ACHN (cell line): Measurements from ENCODE around the gene SLC24A4.

Source experiments
- DNase-seq: peaks from one replicate; pipeline ENCODE4 v3.0.0-alpha.2; 2015
- in situ Hi-C: cut with HindIII; loops from 2 replicates; pipeline ENCODE4 v1.10.0; 2017; ENCODE audit warnings: low sequenced_read_pairs, low pct_ligation_motif_present, low pct_unique_long_range_greater_than_20kb

The SLC24A4 gene

GRCh38 chr14:92461891-92462290, 138.9 kb downstream of the SLC24A4 start:
- in situ Hi-C loops, result no loop called here
- DNase-seq, result no peak

GRCh38 chr14:92462568-92462967, 139.6 kb downstream of the SLC24A4 start:
- no peak for DNase-seq
- in situ Hi-C loops, result no loop called here

GRCh38 chr14:92463141-92463540, 140.2 kb downstream of the SLC24A4 start:
- in situ Hi-C loops, result no loop called here
- no peak for DNase-seq

- in situ Hi-C loops, result no loop called here
- no peak for DNase-seq
Observed at GRCh38 chr14:92464156-92464555, 141.2 kb downstream of the SLC24A4 start.

- in situ Hi-C loops, result no loop called here
- no peak for DNase-seq
Observed at GRCh38 chr14:92464716-92465115, 141.8 kb downstream of the SLC24A4 start.

- no peak for DNase-seq
- in situ Hi-C loops, result no loop called here
Observed at GRCh38 chr14:92465353-92466055, 142.5 kb downstream of the SLC24A4 start.

- in situ Hi-C loops, result no loop called here
- DNase-seq, result no peak
Observed at GRCh38 chr14:92466059-92466458, 143.1 kb downstream of the SLC24A4 start.

- DNase-seq, result no peak
- in situ Hi-C loops, result no loop called here
Observed at GRCh38 chr14:92469515-92469914, 146.6 kb downstream of the SLC24A4 start.

- in situ Hi-C loops, result no loop called here
- no peak for DNase-seq
Observed at GRCh38 chr14:92470215-92470614, 147.2 kb downstream of the SLC24A4 start.

GRCh38 chr14:92470811-92471210, 147.8 kb downstream of the SLC24A4 start:
- no peak for DNase-seq
- in situ Hi-C loops, result no loop called here

- DNase-seq, result peak; percentile 82
- in situ Hi-C loops, result no loop called here
Observed at GRCh38 chr14:92471919-92472318, 149.0 kb downstream of the SLC24A4 start.

- DNase-seq, result no peak
- in situ Hi-C loops, result no loop called here
Observed at GRCh38 chr14:92472860-92473259, 149.9 kb downstream of the SLC24A4 start.

GRCh38 chr14:92473261-92473968, 150.4 kb downstream of the SLC24A4 start:
- DNase-seq, result no peak
- in situ Hi-C loops, result no loop called here

- no peak for DNase-seq
- in situ Hi-C loops, result no loop called here
Observed at GRCh38 chr14:92473969-92474535, 151.1 kb downstream of the SLC24A4 start.

GRCh38 chr14:92475037-92475436, 152.1 kb downstream of the SLC24A4 start:
- no peak for DNase-seq
- in situ Hi-C loops, result no loop called here

GRCh38 chr14:92475451-92476187, 152.7 kb downstream of the SLC24A4 start:
- DNase-seq, result no peak
- in situ Hi-C loops, result no loop called here

GRCh38 chr14:92480856-92481255, 157.9 kb downstream of the SLC24A4 start:
- in situ Hi-C loops, result no loop called here
- no peak for DNase-seq

GRCh38 chr14:92481386-92481785, 158.4 kb downstream of the SLC24A4 start:
- in situ Hi-C loops, result no loop called here
- peak; percentile 18 for DNase-seq

- in situ Hi-C loops, result no loop called here
- DNase-seq, result no peak
Observed at GRCh38 chr14:92481811-92482555, 159.0 kb downstream of the SLC24A4 start.
